GM12891 (cell line): ENCODE measurements around the gene PXK.
A peak's percentile ranks its signal among the peaks of the same experiment; 100 is the strongest.

Experiments
- DNase-seq: peaks from one replicate; pipeline ENCODE4 v3.0.0; 2011; ENCODE audit warnings: low spot score; ENCODE audit not compliant: insufficient read length
- FAIRE-seq: peaks from 2 replicates; lab custom pipeline; 2011; peaks lifted over from hg19 to GRCh38; lab: Jason Lieb, UNC
- PAX5 ChIP-seq: IDR thresholded peaks from 2 replicates; pipeline ENCODE4 v1.6.1; 2011; ENCODE audit warnings: low read length, moderate library complexity, mild to moderate bottlenecking; ENCODE audit not compliant: insufficient read depth, severe bottlenecking
- POLR2A ChIP-seq: IDR thresholded peaks from 2 replicates; pipeline ENCODE4 v1.6.1; 2011; ENCODE audit warnings: low read depth, low read length, control low read depth
- POLR2AphosphoS5 ChIP-seq: IDR thresholded peaks from 2 replicates; pipeline ENCODE4 v1.6.1; 2011; ENCODE audit warnings: low read depth, low read length, control low read depth
- POU2F2 ChIP-seq: IDR thresholded peaks from 2 replicates; pipeline ENCODE4 v1.6.1; 2011; ENCODE audit warnings: low read depth, mild to moderate bottlenecking, control low read depth, low read length, moderate library complexity
- SPI1 ChIP-seq: IDR thresholded peaks from 2 replicates; pipeline ENCODE4 v1.6.1; 2011; ENCODE audit warnings: low read depth, low read length, control low read depth
- TAF1 ChIP-seq: IDR thresholded peaks from 2 replicates; pipeline ENCODE4 v1.6.1; 2011; ENCODE audit warnings: low read depth, low read length, control low read depth

PXK gene

GRCh38 chr3:58358092-58358491 is 25.4 kb downstream of the PXK start:
- FAIRE-seq (peak; percentile 61), DNase-seq (no peak)
- TF ChIP-seq PAX5: no peak
- no peak for TF ChIP-seq POLR2AphosphoS5
- TF ChIP-seq POU2F2: no peak
- TF ChIP-seq TAF1: no peak
- no peak for TF ChIP-seq POLR2A
- no peak for TF ChIP-seq SPI1

GRCh38 chr3:58358808-58359207 is 26.1 kb downstream of the PXK start:
- no peak for FAIRE-seq
- TF ChIP-seq TAF1 (no peak), SPI1 (no peak)

GRCh38 chr3:58359621-58360020 is 26.9 kb downstream of the PXK start:
- TF ChIP-seq SPI1: no peak
- no peak for TF ChIP-seq PAX5
- no peak for TF ChIP-seq POLR2A
- no peak for TF ChIP-seq POLR2AphosphoS5
- TF ChIP-seq TAF1: no peak
- TF ChIP-seq POU2F2: no peak
- no peak for FAIRE-seq
- no peak for DNase-seq

More at GRCh38 chr3:58358808-58359207, 26.1 kb downstream of the PXK start:
- DNase-seq: no peak

GRCh38 chr3:58361866-58362265 is 29.2 kb downstream of the PXK start:
- FAIRE-seq: no peak
- no peak for TF ChIP-seq TAF1
- no peak for TF ChIP-seq POU2F2
- no peak for TF ChIP-seq POLR2A
- no peak for TF ChIP-seq PAX5
- no peak for TF ChIP-seq POLR2AphosphoS5

GRCh38 chr3:58366699-58367098 is 34.0 kb downstream of the PXK start:
- peak; percentile 35 for FAIRE-seq
- no peak for TF ChIP-seq POLR2A
- no peak for TF ChIP-seq POU2F2

More at GRCh38 chr3:58361866-58362265, 29.2 kb downstream of the PXK start:
- no peak for DNase-seq

GRCh38 chr3:58369038-58369437 is 36.3 kb downstream of the PXK start:
- TF ChIP-seq POU2F2: no peak
- TF ChIP-seq SPI1: no peak
- no peak for TF ChIP-seq PAX5
- TF ChIP-seq TAF1: no peak
- no peak for TF ChIP-seq POLR2A
- TF ChIP-seq POLR2AphosphoS5: no peak
- FAIRE-seq (no peak), DNase-seq (no peak)

More at GRCh38 chr3:58366699-58367098, 34.0 kb downstream of the PXK start:
- DNase-seq: no peak

GRCh38 chr3:58369876-58370275 is 37.2 kb downstream of the PXK start:
- no peak for TF ChIP-seq SPI1
- no peak for TF ChIP-seq PAX5
- TF ChIP-seq TAF1: no peak
- no peak for TF ChIP-seq POLR2AphosphoS5
- TF ChIP-seq POLR2A: no peak
- no peak for TF ChIP-seq POU2F2
- DNase-seq (no peak), FAIRE-seq (no peak)

- FAIRE-seq (peak; percentile 52), DNase-seq (no peak)
- TF ChIP-seq POLR2A: no peak
- no peak for TF ChIP-seq SPI1
- TF ChIP-seq TAF1: no peak
- TF ChIP-seq POLR2AphosphoS5: no peak
- TF ChIP-seq POU2F2: no peak
- no peak for TF ChIP-seq PAX5
Observed at GRCh38 chr3:58370407-58370806, 37.7 kb downstream of the PXK start.

- TF ChIP-seq POU2F2 (no peak), POLR2A (no peak), POLR2AphosphoS5 (no peak), SPI1 (no peak), TAF1 (no peak), PAX5 (no peak)
- DNase-seq (no peak), FAIRE-seq (no peak)
Observed at GRCh38 chr3:58371754-58372153, 39.1 kb downstream of the PXK start.

- DNase-seq: no peak
- TF ChIP-seq SPI1 (no peak), POLR2AphosphoS5 (no peak), POU2F2 (no peak), POLR2A (no peak), PAX5 (no peak), TAF1 (no peak)
- no peak for FAIRE-seq
Observed at GRCh38 chr3:58375254-58375653, 42.6 kb downstream of the PXK start.
